GM19043 (cell line): ENCODE data around the gene PCGF3.
"Not testable (repeated sequence)": the region's sequence is repeated elsewhere in the genome, so short reads cannot be mapped to it uniquely, and the experiment has no call there.

Experiments
- ATAC-seq: cut with Tn5 transposase; IDR thresholded peaks from one replicate; pipeline ENCODE4 v1.9.1; 2021; ENCODE audit warnings: low read depth; ENCODE audit not compliant: unreplicated experiment

PCGF3 gene

GRCh38 chr4:720111-720860 is 14.7 kb downstream of the PCGF3 start:
- ATAC-seq: no peak

- no peak for ATAC-seq
Measured at GRCh38 chr4:721261-722168, 15.9 kb downstream of the PCGF3 start.

GRCh38 chr4:722169-722725 is 16.6 kb downstream of the PCGF3 start:
- ATAC-seq: no peak

GRCh38 chr4:722851-723360 is 17.3 kb downstream of the PCGF3 start:
- no peak for ATAC-seq

- no peak for ATAC-seq
Measured at GRCh38 chr4:723751-724530, 18.3 kb downstream of the PCGF3 start.

- ATAC-seq: no peak
Measured at GRCh38 chr4:725391-726234, 20.0 kb downstream of the PCGF3 start.

GRCh38 chr4:726235-726787 is 20.7 kb downstream of the PCGF3 start:
- no peak for ATAC-seq

GRCh38 chr4:726838-727237 is 21.2 kb downstream of the PCGF3 start:
- ATAC-seq: no peak

- no peak for ATAC-seq
Measured at GRCh38 chr4:727576-727975, 21.9 kb downstream of the PCGF3 start.

GRCh38 chr4:729336-730315 is 24.0 kb downstream of the PCGF3 start:
- ATAC-seq: no peak

GRCh38 chr4:730511-730910 is 24.9 kb downstream of the PCGF3 start:
- ATAC-seq: no peak

GRCh38 chr4:730946-731904 is 25.6 kb downstream of the PCGF3 start:
- ATAC-seq: not testable (repeated sequence)

GRCh38 chr4:731954-732353 is 26.3 kb downstream of the PCGF3 start:
- ATAC-seq: not testable (repeated sequence)

GRCh38 chr4:732486-732885 is 26.9 kb downstream of the PCGF3 start:
- no peak for ATAC-seq

GRCh38 chr4:732911-733630 is 27.4 kb downstream of the PCGF3 start:
- no peak for ATAC-seq

GRCh38 chr4:733631-733980 is 28.0 kb downstream of the PCGF3 start:
- no peak for ATAC-seq
